ENCODE measurements around the gene CTNNA3. TPM values are rescaled to one million over a fixed set of nuclear protein-coding genes. Genes with fewer than 3 reads are reported as not detected.

CTNNA3 gene
- total and polyA plus RNA-seq, 4 donors: 0.16 to 2.4 (median 1.4) TPM

DNA sequence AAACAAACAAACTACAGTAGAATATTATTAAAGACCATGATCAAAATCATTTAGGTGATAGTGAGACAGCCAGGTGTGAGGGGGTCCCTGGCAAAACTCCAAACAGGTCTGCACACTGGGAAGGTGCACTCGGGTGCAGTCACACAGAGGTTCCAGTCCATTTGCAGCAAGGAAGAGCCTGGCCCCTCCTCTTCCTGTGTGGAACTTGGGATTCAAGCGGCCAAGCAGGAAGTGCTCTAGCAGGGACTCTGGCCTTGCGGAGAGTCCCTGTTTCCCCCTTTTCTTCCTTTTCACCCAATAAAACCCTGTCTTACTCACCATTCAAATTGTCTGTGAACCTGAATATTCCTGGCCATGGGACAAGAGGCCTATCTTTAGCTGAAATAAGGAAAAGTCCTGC, 588.3 kb downstream of the CTNNA3 start:
- no peak for DNase-seq (ENCODE audit: low spot score)
- 89% methylated on average over 3 of the region's 3 CpGs for WGBS
- TF ChIP-seq GABPA (IDR thresholded peaks at IDR 0.05 in 1 of 2, conservative IDR thresholded peaks at IDR 0.05 in 1 of 2) (no peak), EGR1 (IDR thresholded peaks at IDR 0.05; ENCODE audit: low read depth in 2 of 2) (no peak), HNF4G (IDR thresholded peaks at IDR 0.05) (no peak), FOXA1 (IDR thresholded peaks at IDR 0.05) (no peak), JUND (IDR thresholded peaks at IDR 0.05) (no peak), SP1 (IDR thresholded peaks at IDR 0.05) (no peak), YY1 (IDR thresholded peaks at IDR 0.05) (no peak), RXRA (IDR thresholded peaks at IDR 0.05) (no peak), HNF4A (conservative IDR thresholded peaks at IDR 0.05) (no peak), NR2F2 (IDR thresholded peaks at IDR 0.05) (no peak), RAD21 (IDR thresholded peaks at IDR 0.05) (no peak), TAF1 (conservative IDR thresholded peaks at IDR 0.05) (no peak), FOXA2 (IDR thresholded peaks at IDR 0.05) (no peak)
- TF ChIP-seq, protein P1, sequence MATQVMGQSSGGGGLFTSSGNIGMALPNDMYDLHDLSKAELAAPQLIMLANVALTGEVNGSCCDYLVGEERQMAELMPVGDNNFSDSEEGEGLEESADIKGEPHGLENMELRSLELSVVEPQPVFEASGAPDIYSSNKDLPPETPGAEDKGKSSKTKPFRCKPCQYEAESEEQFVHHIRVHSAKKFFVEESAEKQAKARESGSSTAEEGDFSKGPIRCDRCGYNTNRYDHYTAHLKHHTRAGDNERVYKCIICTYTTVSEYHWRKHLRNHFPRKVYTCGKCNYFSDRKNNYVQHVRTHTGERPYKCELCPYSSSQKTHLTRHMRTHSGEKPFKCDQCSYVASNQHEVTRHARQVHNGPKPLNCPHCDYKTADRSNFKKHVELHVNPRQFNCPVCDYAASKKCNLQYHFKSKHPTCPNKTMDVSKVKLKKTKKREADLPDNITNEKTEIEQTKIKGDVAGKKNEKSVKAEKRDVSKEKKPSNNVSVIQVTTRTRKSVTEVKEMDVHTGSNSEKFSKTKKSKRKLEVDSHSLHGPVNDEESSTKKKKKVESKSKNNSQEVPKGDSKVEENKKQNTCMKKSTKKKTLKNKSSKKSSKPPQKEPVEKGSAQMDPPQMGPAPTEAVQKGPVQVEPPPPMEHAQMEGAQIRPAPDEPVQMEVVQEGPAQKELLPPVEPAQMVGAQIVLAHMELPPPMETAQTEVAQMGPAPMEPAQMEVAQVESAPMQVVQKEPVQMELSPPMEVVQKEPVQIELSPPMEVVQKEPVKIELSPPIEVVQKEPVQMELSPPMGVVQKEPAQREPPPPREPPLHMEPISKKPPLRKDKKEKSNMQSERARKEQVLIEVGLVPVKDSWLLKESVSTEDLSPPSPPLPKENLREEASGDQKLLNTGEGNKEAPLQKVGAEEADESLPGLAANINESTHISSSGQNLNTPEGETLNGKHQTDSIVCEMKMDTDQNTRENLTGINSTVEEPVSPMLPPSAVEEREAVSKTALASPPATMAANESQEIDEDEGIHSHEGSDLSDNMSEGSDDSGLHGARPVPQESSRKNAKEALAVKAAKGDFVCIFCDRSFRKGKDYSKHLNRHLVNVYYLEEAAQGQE (IDR thresholded peaks at IDR 0.05): no peak
- TF ChIP-seq, protein P2, sequence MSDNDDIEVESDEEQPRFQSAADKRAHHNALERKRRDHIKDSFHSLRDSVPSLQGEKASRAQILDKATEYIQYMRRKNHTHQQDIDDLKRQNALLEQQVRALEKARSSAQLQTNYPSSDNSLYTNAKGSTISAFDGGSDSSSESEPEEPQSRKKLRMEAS (IDR thresholded peaks at IDR 0.05): no peak
- TF ChIP-seq, protein P3, sequence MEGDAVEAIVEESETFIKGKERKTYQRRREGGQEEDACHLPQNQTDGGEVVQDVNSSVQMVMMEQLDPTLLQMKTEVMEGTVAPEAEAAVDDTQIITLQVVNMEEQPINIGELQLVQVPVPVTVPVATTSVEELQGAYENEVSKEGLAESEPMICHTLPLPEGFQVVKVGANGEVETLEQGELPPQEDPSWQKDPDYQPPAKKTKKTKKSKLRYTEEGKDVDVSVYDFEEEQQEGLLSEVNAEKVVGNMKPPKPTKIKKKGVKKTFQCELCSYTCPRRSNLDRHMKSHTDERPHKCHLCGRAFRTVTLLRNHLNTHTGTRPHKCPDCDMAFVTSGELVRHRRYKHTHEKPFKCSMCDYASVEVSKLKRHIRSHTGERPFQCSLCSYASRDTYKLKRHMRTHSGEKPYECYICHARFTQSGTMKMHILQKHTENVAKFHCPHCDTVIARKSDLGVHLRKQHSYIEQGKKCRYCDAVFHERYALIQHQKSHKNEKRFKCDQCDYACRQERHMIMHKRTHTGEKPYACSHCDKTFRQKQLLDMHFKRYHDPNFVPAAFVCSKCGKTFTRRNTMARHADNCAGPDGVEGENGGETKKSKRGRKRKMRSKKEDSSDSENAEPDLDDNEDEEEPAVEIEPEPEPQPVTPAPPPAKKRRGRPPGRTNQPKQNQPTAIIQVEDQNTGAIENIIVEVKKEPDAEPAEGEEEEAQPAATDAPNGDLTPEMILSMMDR (IDR thresholded peaks at IDR 0.05; ENCODE audit: low read depth, low read length, missing input control): no peak
- TF ChIP-seq, protein P4, sequence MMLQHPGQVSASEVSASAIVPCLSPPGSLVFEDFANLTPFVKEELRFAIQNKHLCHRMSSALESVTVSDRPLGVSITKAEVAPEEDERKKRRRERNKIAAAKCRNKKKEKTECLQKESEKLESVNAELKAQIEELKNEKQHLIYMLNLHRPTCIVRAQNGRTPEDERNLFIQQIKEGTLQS (IDR thresholded peaks at IDR 0.05): no peak
- TF ChIP-seq, protein P5, sequence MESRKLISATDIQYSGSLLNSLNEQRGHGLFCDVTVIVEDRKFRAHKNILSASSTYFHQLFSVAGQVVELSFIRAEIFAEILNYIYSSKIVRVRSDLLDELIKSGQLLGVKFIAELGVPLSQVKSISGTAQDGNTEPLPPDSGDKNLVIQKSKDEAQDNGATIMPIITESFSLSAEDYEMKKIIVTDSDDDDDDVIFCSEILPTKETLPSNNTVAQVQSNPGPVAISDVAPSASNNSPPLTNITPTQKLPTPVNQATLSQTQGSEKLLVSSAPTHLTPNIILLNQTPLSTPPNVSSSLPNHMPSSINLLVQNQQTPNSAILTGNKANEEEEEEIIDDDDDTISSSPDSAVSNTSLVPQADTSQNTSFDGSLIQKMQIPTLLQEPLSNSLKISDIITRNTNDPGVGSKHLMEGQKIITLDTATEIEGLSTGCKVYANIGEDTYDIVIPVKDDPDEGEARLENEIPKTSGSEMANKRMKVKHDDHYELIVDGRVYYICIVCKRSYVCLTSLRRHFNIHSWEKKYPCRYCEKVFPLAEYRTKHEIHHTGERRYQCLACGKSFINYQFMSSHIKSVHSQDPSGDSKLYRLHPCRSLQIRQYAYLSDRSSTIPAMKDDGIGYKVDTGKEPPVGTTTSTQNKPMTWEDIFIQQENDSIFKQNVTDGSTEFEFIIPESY (IDR thresholded peaks at IDR 0.05): no peak

More for the DNA sequence above, 588.3 kb downstream of the CTNNA3 start:
- Histone ChIP-seq H3K27ac (ENCODE audit: low read depth in 1 of 2, low read length in 2 of 2) (no peak overlapping the region), H3K9ac (ENCODE audit: low read depth in 1 of 2, low read length in 2 of 2) (no peak overlapping the region), H3K9me3 (ENCODE audit: control insufficient read depth in 4 of 4, low read length in 3 of 4) (no peaks in the 10 kb centered on the region), H3K4me3 (ENCODE audit: low read depth in 1 of 3, low read length in 3 of 3) (no peak overlapping the region), H3K27me3 (ENCODE audit: control insufficient read depth in 4 of 4, insufficient read depth in 4 of 4, low read length in 3 of 4) (no peaks in the 10 kb centered on the region), H3K4me1 (ENCODE audit: control insufficient read depth in 4 of 4, insufficient read depth in 4 of 4, low read length in 3 of 4) (no peaks in the 10 kb centered on the region), H3K36me3 (ENCODE audit: control insufficient read depth in 4 of 4, insufficient read depth in 3 of 4, low read depth in 1 of 4, low read length in 3 of 4) (no peaks in the 10 kb centered on the region)
